ENCODE data around the gene KCNN3. TPM values are rescaled to one million over a fixed set of nuclear protein-coding genes. Genes with fewer than 3 reads are reported as not detected.

KCNN3 gene
- total and polyA plus RNA-seq, 2 of the 13 experiments (the other 11 are each of a cell fraction or from before 2014, with no cell fraction given): not detected

DNA sequence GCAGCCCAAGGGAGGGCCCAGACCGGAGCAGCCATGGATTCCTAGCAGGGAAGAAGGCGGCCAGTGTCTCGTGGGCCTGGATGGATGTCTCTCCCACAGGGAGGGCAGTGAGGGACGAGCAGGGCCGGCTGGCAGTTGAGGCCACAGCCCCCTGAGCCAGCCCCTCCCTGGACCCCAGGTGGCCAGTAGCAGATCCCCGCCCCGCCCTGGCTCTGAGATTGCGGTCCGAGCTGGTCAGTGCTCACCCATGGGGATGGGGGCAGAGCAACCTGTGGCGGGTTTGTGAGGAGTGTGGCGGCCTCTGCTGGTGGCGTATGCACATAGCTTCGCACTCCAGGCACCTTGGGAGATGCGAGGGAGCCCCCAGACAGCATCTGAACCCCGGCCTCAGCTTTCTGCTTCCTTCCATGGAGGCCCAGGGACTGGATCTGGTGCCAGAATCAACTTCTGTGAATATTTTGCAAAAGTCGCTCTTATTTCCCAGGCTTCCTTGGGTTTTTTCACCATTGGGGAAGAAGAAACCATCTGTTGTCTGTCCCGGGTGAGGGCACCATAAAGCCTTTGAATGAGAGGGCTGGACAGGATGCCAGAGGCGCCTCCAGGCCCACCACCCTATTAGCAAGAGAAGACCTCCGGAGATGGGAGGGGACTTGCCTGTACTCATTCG is 8.4 kb upstream of the KCNN3 start (continued):
- TF ChIP-seq, protein P1, sequence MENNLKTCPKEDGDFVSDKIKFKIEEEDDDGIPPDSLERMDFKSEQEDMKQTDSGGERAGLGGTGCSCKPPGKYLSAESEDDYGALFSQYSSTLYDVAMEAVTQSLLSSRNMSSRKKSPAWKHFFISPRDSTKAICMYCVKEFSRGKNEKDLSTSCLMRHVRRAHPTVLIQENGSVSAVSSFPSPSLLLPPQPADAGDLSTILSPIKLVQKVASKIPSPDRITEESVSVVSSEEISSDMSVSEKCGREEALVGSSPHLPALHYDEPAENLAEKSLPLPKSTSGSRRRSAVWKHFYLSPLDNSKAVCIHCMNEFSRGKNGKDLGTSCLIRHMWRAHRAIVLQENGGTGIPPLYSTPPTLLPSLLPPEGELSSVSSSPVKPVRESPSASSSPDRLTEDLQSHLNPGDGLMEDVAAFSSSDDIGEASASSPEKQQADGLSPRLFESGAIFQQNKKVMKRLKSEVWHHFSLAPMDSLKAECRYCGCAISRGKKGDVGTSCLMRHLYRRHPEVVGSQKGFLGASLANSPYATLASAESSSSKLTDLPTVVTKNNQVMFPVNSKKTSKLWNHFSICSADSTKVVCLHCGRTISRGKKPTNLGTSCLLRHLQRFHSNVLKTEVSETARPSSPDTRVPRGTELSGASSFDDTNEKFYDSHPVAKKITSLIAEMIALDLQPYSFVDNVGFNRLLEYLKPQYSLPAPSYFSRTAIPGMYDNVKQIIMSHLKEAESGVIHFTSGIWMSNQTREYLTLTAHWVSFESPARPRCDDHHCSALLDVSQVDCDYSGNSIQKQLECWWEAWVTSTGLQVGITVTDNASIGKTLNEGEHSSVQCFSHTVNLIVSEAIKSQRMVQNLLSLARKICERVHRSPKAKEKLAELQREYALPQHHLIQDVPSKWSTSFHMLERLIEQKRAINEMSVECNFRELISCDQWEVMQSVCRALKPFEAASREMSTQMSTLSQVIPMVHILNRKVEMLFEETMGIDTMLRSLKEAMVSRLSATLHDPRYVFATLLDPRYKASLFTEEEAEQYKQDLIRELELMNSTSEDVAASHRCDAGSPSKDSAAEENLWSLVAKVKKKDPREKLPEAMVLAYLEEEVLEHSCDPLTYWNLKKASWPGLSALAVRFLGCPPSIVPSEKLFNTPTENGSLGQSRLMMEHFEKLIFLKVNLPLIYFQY (CRISPR knock-in tag; IDR thresholded peaks at IDR 0.05; ENCODE audit: borderline replicate concordance): no peak
- TF ChIP-seq MTF2 (CRISPR knock-in tag; IDR thresholded peaks at IDR 0.05; ENCODE audit: borderline replicate concordance): no peak
- no peak for TF ChIP-seq PHF20 (CRISPR knock-in tag; IDR thresholded peaks at IDR 0.05)
- TF ChIP-seq DNMT3B (CRISPR knock-in tag; conservative IDR thresholded peaks at IDR 0.05): no peak
- TF ChIP-seq NR1H2 (CRISPR knock-in tag; IDR thresholded peaks at IDR 0.05; ENCODE audit: borderline replicate concordance, low read depth): no peak
- TF ChIP-seq ZNF550 (CRISPR knock-in tag; IDR thresholded peaks at IDR 0.05; ENCODE audit: borderline replicate concordance): no peak
- no peak for TF ChIP-seq ZNF577 (CRISPR knock-in tag; IDR thresholded peaks at IDR 0.05; ENCODE audit: borderline replicate concordance, low read depth)
- no peak for TF ChIP-seq RFX5 (IDR thresholded peaks at IDR 0.05; ENCODE audit: low read depth, low read length)
- peak; percentile 61; the same call in 1 of the 2 replicates for TF ChIP-seq ZFP90 (CRISPR knock-in tag; IDR thresholded peaks at IDR 0.05; ENCODE audit: borderline replicate concordance)
- 0 out of 2 replicates have a peak, but pooled peaks have one; percentile 30 for TF ChIP-seq ZNF629 (CRISPR knock-in tag; conservative IDR thresholded peaks at IDR 0.05)
- TF ChIP-seq TAF15 (IDR thresholded peaks at IDR 0.05; ENCODE audit: low read depth, low read length, poor library complexity, severe bottlenecking): no peak
- TF ChIP-seq, protein P2, sequence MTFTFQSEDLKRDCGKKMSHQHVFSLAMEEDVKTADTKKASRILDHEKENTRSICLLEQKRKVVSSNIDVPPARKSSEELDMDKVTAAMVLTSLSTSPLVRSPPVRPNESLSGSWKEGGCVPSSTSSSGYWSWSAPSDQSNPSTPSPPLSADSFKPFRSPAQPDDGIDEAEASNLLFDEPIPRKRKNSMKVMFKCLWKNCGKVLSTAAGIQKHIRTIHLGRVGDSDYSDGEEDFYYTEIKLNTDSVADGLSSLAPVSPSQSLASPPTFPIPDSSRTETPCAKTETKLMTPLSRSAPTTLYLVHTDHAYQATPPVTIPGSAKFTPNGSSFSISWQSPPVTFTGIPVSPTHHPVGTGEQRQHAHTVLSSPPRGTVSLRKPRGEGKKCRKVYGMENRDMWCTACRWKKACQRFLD (CRISPR knock-in tag; IDR thresholded peaks at IDR 0.05; ENCODE audit: borderline replicate concordance): no peak
- TF ChIP-seq, protein P3, sequence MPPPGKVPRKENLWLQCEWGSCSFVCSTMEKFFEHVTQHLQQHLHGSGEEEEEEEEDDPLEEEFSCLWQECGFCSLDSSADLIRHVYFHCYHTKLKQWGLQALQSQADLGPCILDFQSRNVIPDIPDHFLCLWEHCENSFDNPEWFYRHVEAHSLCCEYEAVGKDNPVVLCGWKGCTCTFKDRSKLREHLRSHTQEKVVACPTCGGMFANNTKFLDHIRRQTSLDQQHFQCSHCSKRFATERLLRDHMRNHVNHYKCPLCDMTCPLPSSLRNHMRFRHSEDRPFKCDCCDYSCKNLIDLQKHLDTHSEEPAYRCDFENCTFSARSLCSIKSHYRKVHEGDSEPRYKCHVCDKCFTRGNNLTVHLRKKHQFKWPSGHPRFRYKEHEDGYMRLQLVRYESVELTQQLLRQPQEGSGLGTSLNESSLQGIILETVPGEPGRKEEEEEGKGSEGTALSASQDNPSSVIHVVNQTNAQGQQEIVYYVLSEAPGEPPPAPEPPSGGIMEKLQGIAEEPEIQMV (CRISPR knock-in tag; IDR thresholded peaks at IDR 0.05; ENCODE audit: low read depth): no peak
- TF ChIP-seq ZFP36 (IDR thresholded peaks at IDR 0.05; ENCODE audit: borderline replicate concordance, low read depth, low read length, partially characterized antibody): no peak
- TF ChIP-seq RARG (CRISPR knock-in tag; IDR thresholded peaks at IDR 0.05; ENCODE audit: low read depth): no peak
- no peak; the same call in 1 of the 2 replicates for TF ChIP-seq ZNF614 (CRISPR knock-in tag; IDR thresholded peaks at IDR 0.05; ENCODE audit: borderline replicate concordance)
- TF ChIP-seq SRSF4 (IDR thresholded peaks at IDR 0.05; ENCODE audit: low read depth, low read length, poor library complexity, severe bottlenecking): no peak
- TF ChIP-seq, protein P4, sequence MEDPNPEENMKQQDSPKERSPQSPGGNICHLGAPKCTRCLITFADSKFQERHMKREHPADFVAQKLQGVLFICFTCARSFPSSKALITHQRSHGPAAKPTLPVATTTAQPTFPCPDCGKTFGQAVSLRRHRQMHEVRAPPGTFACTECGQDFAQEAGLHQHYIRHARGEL (CRISPR knock-in tag; IDR thresholded peaks at IDR 0.05): no peak
- TF ChIP-seq ZNF891 (CRISPR knock-in tag; IDR thresholded peaks at IDR 0.05): peak; percentile 74
- TF ChIP-seq RNF2 (conservative IDR thresholded peaks at IDR 0.05; ENCODE audit: low read depth): no peak
- TF ChIP-seq ARNT2 (CRISPR knock-in tag; IDR thresholded peaks at IDR 0.05; ENCODE audit: low read depth): 0 out of 2 replicates have a peak, but pooled peaks have one; percentile 30
- no peak for TF ChIP-seq RBFOX2 (IDR thresholded peaks at IDR 0.05; ENCODE audit: low read depth, low read length)
- peak; percentile 65; the same call in 1 of the 2 replicates for TF ChIP-seq ZNF263 (CRISPR knock-in tag; IDR thresholded peaks at IDR 0.05)

Data from HepG2 (cell line).